ENCODE data around the gene KBTBD13.
"Not testable (repeated sequence)": the region's sequence is repeated elsewhere in the genome, so short reads cannot be mapped to it uniquely, and the experiment has no call there.

Gene KBTBD13

GRCh38 chr15:65041787-65042186 lies 34.8 kb upstream of the KBTBD13 start:
- DNase-seq (ENCODE audit: low read depth): no peak
- no peak overlapping the region for H3K4me3 ChIP-seq (replicated peaks; ENCODE audit: low read depth, low read length)
- TF ChIP-seq CTCF (IDR thresholded peaks at IDR 0.05; ENCODE audit: low read length, missing control alignments): no peak

GRCh38 chr15:65042776-65043327 lies 33.7 kb upstream of the KBTBD13 start:
- H3K4me3 ChIP-seq (replicated peaks; ENCODE audit: low read depth, low read length): no peak overlapping the region
- no peak for TF ChIP-seq CTCF (IDR thresholded peaks at IDR 0.05; ENCODE audit: low read length, missing control alignments)
- no peak for DNase-seq (ENCODE audit: low read depth)

GRCh38 chr15:65044218-65044617 lies 32.3 kb upstream of the KBTBD13 start:
- H3K4me3 ChIP-seq (replicated peaks; ENCODE audit: low read depth, low read length): not testable (repeated sequence)
- DNase-seq (ENCODE audit: low read depth): peak; percentile 46

GRCh38 chr15:65044724-65045481 lies 31.6 kb upstream of the KBTBD13 start, which contains the start of gene SLC51B:
SLC51B (plus strand) TSS chr15:65045387; CDS start chr15:65050005, 4,618 bp downstream.
- DNase-seq (ENCODE audit: low read depth): peak; percentile 34
- H3K4me3 ChIP-seq (replicated peaks; ENCODE audit: low read depth, low read length): no peak within 1 kb of the TSS
- no peak for TF ChIP-seq CTCF (IDR thresholded peaks at IDR 0.05; ENCODE audit: low read length, missing control alignments)

- TF ChIP-seq CTCF (IDR thresholded peaks at IDR 0.05; ENCODE audit: low read length, missing control alignments): no peak
- H3K4me3 ChIP-seq (replicated peaks; ENCODE audit: low read depth, low read length): no peak overlapping the region
- DNase-seq (ENCODE audit: low read depth): no peak
Observed at GRCh38 chr15:65048241-65048640, 28.3 kb upstream of the KBTBD13 start.

GRCh38 chr15:65049418-65049840 lies 27.1 kb upstream of the KBTBD13 start:
- TF ChIP-seq CTCF (IDR thresholded peaks at IDR 0.05; ENCODE audit: low read length, missing control alignments): no peak
- no peak overlapping the region for H3K4me3 ChIP-seq (replicated peaks; ENCODE audit: low read depth, low read length)
- DNase-seq (ENCODE audit: low read depth): peak; percentile 81

- DNase-seq (ENCODE audit: low read depth): no peak
- no peak overlapping the region for H3K4me3 ChIP-seq (replicated peaks; ENCODE audit: low read depth, low read length)
- TF ChIP-seq CTCF (IDR thresholded peaks at IDR 0.05; ENCODE audit: low read length, missing control alignments): no peak
Observed at GRCh38 chr15:65050270-65050669, 26.3 kb upstream of the KBTBD13 start.

Measured in fibroblast of pulmonary artery (primary cell).